Vagina (tissue), 2 donors: ENCODE measurements around the gene FGGY.
"Not testable (repeated sequence)": the region's sequence is repeated elsewhere in the genome, so short reads cannot be mapped to it uniquely, and the experiment has no call there.

Source experiments
- CTCF ChIP-seq, 3 experiments: fragments of 450-650 bp in 2 of 3; fragments of 200-600 bp in 1 of 3; sonication (generic) in 1 of 3; IDR thresholded peaks; one replicate each; pipeline ENCODE4 v1.5.1; 2017 to 2019; ENCODE audit warnings: antibody characterized with exemption in 3 of 3, mild to moderate bottlenecking in 2 of 3, moderate library complexity in 2 of 3
- POLR2A ChIP-seq, 2 donors: fragments of 450-650 bp; IDR thresholded peaks; one replicate each; pipeline ENCODE4 v1.6.1; 2017; ENCODE audit warnings: antibody characterized with exemption in 2 of 2, mild to moderate bottlenecking in 2 of 2, moderate library complexity in 2 of 2
- POLR2AphosphoS5 ChIP-seq, 2 donors: sonication (generic); formaldehyde crosslinking; IDR thresholded peaks; one replicate each; pipeline ENCODE4 v1.9.0; 2017; ENCODE audit warnings: antibody characterized with exemption in 2 of 2, mild to moderate bottlenecking in 2 of 2, low read depth in 1 of 2; ENCODE audit not compliant: insufficient read depth in 1 of 2

GRCh38 chr1:59496156-59496555 is 199.3 kb downstream of the FGGY start:
- not testable (repeated sequence) for TF ChIP-seq CTCF (IDR thresholded peaks at IDR 0.05); POLR2AphosphoS5 (IDR thresholded peaks at IDR 0.05; ENCODE audit: insufficient read depth in 1 of 2, low read depth in 1 of 2); POLR2A (IDR thresholded peaks at IDR 0.05)
